ENCODE measurements around the gene SCART1. TPM values are rescaled to one million over a fixed set of nuclear protein-coding genes. Genes with fewer than 3 reads are reported as not detected.

Gene SCART1
- total and polyA plus RNA-seq, 8 donors: 1.2 to 3.3 (median 2.4) TPM

DNA sequence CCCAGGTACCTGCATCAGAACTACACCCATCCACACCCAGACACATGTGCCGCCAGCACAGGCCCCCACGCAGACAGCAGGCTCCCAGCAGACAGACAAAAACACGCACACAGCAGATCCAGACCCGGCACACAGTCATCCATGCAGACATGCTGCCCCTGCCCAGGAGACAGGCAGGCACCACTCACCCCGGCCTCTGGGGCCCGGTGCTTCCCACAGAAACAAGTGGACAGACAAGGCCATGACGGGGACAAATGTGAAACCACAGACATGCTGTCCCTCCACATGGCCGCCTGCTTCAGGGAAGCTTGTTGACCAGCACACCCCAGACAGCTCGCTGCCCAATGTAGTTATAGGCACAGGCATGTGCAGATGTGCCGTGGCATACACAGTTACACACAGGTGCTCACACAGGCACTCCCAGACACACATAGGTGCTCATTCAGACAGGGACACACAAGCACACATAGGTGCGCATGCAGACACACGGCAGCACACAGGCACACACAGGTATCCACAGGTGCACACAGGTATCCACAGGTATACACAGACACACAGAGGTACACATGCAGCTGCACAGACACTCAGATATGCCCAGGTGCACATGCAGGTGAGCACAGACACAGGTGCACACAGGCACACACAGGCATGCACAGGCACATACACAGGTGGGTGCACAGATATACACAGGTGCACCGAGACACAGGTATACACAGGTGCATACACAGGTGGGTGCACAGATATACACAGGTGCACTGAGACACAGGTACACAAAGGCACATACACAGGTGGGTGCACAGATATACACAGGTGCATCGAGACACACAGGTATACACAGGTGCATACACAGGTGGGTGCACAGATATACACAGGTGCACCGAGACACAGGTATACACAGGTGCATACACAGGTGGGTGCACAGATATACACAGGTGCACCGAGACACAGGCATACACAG, 10.5 kb upstream of the SCART1 start:
- Histone ChIP-seq H3K36me3 (no peaks in the 10 kb centered on the region), H3K4me1 (no peaks in the 10 kb centered on the region), H3K4me3 (no peak overlapping the region), H3K27me3 (no peaks in the 10 kb centered on the region), H3K9me3 (peaks cover 0 to 31% of the 10 kb centered on the region in 2 donors), H3K27ac (no peak overlapping the region)
- DNase-seq: peak in 1 of 4 donors; percentile 61
- no peak for ATAC-seq
- intact Hi-C loops (cut with DNase I): no loop called here
- TF ChIP-seq, protein P1, sequence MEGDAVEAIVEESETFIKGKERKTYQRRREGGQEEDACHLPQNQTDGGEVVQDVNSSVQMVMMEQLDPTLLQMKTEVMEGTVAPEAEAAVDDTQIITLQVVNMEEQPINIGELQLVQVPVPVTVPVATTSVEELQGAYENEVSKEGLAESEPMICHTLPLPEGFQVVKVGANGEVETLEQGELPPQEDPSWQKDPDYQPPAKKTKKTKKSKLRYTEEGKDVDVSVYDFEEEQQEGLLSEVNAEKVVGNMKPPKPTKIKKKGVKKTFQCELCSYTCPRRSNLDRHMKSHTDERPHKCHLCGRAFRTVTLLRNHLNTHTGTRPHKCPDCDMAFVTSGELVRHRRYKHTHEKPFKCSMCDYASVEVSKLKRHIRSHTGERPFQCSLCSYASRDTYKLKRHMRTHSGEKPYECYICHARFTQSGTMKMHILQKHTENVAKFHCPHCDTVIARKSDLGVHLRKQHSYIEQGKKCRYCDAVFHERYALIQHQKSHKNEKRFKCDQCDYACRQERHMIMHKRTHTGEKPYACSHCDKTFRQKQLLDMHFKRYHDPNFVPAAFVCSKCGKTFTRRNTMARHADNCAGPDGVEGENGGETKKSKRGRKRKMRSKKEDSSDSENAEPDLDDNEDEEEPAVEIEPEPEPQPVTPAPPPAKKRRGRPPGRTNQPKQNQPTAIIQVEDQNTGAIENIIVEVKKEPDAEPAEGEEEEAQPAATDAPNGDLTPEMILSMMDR (IDR thresholded peaks at IDR 0.05): no peak

GRCh38 chr10:133444342-133445267, 9.1 kb upstream of the SCART1 start:
- no peak overlapping the region for H3K27ac ChIP-seq
- no peaks in the 10 kb centered on the region for H3K4me1 ChIP-seq
- H3K4me3 ChIP-seq: no peak overlapping the region
- intact Hi-C loops (cut with DNase I): no loop called here
- no peaks in the 10 kb centered on the region for H3K36me3 ChIP-seq
- H3K9me3 ChIP-seq: peaks cover 0 to 45% of the 10 kb centered on the region in 2 donors
- no peak for ATAC-seq
- peak in 1 of 4 donors; percentile 43 for DNase-seq
- TF ChIP-seq, protein P1 (IDR thresholded peaks at IDR 0.05): no peak
- no peaks in the 10 kb centered on the region for H3K27me3 ChIP-seq

GRCh38 chr10:133445268-133445732, 8.4 kb upstream of the SCART1 start:
- H3K27ac ChIP-seq: no peak overlapping the region
- peaks cover 0 to 45% of the 10 kb centered on the region in 2 donors for H3K9me3 ChIP-seq
- no peaks in the 10 kb centered on the region for H3K36me3 ChIP-seq
- H3K4me3 ChIP-seq: no peak overlapping the region
- no peaks in the 10 kb centered on the region for H3K27me3 ChIP-seq
- no peaks in the 10 kb centered on the region for H3K4me1 ChIP-seq
- no peak for ATAC-seq
- intact Hi-C loops (cut with DNase I): no loop called here
- DNase-seq: peak in 1 of 4 donors; percentile 79
- TF ChIP-seq, protein P1 (IDR thresholded peaks at IDR 0.05): no peak

- intact Hi-C loops (cut with DNase I): no loop called here
- peak in 1 of 4 donors; percentile 72 for DNase-seq
- no peak overlapping the region for H3K4me3 ChIP-seq
- no peak for ATAC-seq
- H3K27me3 ChIP-seq: no peaks in the 10 kb centered on the region
- H3K4me1 ChIP-seq: no peaks in the 10 kb centered on the region
- TF ChIP-seq, protein P1 (IDR thresholded peaks at IDR 0.05): no peak
- H3K9me3 ChIP-seq: peaks cover 0 to 45% of the 10 kb centered on the region in 2 donors
- no peak overlapping the region for H3K27ac ChIP-seq
- H3K36me3 ChIP-seq: no peaks in the 10 kb centered on the region
Measured at GRCh38 chr10:133445751-133446708, 7.7 kb upstream of the SCART1 start.

Data from left lung (tissue), 10 donors.